ENCODE results near the gene MAMLD1.

DNA sequence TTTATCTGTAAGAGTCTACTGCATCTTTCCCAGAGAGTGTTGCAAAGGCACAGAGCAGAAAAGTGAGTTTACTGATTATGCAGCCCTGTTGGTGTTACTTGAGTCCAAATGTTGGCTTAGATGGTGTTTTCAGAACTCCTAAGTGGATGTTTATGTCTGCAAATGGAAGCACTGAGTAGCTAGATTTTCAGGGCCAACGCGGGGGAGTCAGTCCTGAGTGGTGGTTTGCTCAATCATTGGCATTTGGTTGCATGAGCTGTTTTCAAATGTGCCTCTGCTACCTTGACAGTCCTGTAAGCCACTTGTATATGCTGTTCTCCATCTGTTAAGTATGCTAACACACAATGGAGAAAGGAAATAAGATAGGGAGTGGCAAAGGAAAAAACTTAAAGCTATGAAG is 45.4 kb downstream of the MAMLD1 start:
- TF ChIP-seq, protein P1, sequence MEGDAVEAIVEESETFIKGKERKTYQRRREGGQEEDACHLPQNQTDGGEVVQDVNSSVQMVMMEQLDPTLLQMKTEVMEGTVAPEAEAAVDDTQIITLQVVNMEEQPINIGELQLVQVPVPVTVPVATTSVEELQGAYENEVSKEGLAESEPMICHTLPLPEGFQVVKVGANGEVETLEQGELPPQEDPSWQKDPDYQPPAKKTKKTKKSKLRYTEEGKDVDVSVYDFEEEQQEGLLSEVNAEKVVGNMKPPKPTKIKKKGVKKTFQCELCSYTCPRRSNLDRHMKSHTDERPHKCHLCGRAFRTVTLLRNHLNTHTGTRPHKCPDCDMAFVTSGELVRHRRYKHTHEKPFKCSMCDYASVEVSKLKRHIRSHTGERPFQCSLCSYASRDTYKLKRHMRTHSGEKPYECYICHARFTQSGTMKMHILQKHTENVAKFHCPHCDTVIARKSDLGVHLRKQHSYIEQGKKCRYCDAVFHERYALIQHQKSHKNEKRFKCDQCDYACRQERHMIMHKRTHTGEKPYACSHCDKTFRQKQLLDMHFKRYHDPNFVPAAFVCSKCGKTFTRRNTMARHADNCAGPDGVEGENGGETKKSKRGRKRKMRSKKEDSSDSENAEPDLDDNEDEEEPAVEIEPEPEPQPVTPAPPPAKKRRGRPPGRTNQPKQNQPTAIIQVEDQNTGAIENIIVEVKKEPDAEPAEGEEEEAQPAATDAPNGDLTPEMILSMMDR (IDR thresholded peaks at IDR 0.05; ENCODE audit: low read depth, low read length, missing input control): no peak
- no peak for TF ChIP-seq SP1 (IDR thresholded peaks at IDR 0.05)
- TF ChIP-seq JUND (IDR thresholded peaks at IDR 0.05): no peak
- TF ChIP-seq RAD21 (IDR thresholded peaks at IDR 0.05): no peak
- TF ChIP-seq YY1 (IDR thresholded peaks at IDR 0.05): no peak
- TF ChIP-seq EGR1 (IDR thresholded peaks at IDR 0.05; ENCODE audit: low read depth in 2 of 2): no peak
- TF ChIP-seq, protein P2, sequence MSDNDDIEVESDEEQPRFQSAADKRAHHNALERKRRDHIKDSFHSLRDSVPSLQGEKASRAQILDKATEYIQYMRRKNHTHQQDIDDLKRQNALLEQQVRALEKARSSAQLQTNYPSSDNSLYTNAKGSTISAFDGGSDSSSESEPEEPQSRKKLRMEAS (IDR thresholded peaks at IDR 0.05): no peak
